ENCODE data around the gene TMEM214. TPM values are rescaled to one million over a fixed set of nuclear protein-coding genes. Genes with fewer than 3 reads are reported as not detected.

The TMEM214 gene
- total and polyA plus RNA-seq, 2 donors from 2014 or later, result 50.5 to 74.8 TPM

- Histone ChIP-seq H3K9ac (ENCODE audit: low read length in 3 of 3) (no peak overlapping the region), H3K4me1 (ENCODE audit: control insufficient read depth in 2 of 3, insufficient read depth in 2 of 3, low read depth in 1 of 3, low read length in 3 of 3) (no peaks in the 10 kb centered on the region), H3K4me3 (ENCODE audit: low read length in 3 of 3) (no peak overlapping the region), H3K9me3 (ENCODE audit: control insufficient read depth in 2 of 3, insufficient read depth in 1 of 3, low read length in 3 of 3) (no peaks in the 10 kb centered on the region), H3K27me3 (ENCODE audit: control insufficient read depth, insufficient read depth, low read length) (no peaks in the 10 kb centered on the region), H3K27ac (ENCODE audit: low read depth in 2 of 2, low read length in 2 of 2) (no peak overlapping the region), H3K36me3 (ENCODE audit: control insufficient read depth in 2 of 3, insufficient read depth in 3 of 3, low read length in 3 of 3) (peaks cover 3 to 34% (median 14%) of the 10 kb centered on the region in 3 donors)
- FAIRE-seq (no peak), DNase-seq (no peak)
- intact Hi-C loops (cut with DNase I), result no loop called here
- TF ChIP-seq, protein P1, sequence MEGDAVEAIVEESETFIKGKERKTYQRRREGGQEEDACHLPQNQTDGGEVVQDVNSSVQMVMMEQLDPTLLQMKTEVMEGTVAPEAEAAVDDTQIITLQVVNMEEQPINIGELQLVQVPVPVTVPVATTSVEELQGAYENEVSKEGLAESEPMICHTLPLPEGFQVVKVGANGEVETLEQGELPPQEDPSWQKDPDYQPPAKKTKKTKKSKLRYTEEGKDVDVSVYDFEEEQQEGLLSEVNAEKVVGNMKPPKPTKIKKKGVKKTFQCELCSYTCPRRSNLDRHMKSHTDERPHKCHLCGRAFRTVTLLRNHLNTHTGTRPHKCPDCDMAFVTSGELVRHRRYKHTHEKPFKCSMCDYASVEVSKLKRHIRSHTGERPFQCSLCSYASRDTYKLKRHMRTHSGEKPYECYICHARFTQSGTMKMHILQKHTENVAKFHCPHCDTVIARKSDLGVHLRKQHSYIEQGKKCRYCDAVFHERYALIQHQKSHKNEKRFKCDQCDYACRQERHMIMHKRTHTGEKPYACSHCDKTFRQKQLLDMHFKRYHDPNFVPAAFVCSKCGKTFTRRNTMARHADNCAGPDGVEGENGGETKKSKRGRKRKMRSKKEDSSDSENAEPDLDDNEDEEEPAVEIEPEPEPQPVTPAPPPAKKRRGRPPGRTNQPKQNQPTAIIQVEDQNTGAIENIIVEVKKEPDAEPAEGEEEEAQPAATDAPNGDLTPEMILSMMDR (IDR thresholded peaks at IDR 0.05; ENCODE audit: borderline replicate concordance, extremely low read depth, insufficient read depth), result no peak
These were observed 25.4 kb downstream of the TMEM214 start for GRCh38 chr2:27058210-27058609.

DNA sequence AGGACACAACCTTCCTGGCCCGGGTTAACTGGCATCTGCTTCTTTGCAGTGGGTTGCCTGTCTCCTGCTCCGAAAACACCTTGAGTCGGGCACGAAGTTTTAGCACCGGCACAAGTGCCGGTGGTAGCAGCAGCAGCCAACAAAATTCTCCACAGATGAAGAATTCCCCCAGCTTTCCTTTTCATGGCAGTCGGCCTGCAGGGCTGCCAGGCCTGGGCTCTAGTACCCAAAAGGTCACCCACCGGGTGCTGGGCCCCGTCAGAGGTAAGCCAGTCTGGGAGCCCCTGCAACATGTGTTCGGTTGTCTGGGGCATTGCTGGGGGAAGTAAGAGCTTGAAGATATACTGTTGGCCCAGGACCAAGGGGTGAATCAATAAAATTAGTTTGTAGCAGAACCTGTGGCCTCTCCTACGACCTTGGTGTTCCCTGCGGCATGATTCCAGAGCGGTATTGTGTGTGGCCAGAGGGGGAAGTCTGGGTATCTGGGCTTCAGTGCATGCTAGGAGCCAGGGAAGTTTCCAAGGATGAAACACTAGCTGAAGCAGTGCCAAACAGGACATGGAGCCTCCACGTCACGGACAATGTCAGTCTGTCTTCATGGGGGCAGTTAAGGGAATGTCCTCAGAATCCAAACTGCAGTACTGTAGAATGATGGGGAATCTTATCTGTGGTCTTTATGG is 26.5 kb downstream of the TMEM214 start:
- TF ChIP-seq, protein P1 (IDR thresholded peaks at IDR 0.05; ENCODE audit: borderline replicate concordance, extremely low read depth, insufficient read depth), result no peak
- no peak overlapping the region for H3K27ac ChIP-seq (ENCODE audit: low read depth in 2 of 2, low read length in 2 of 2)
- intact Hi-C loops (cut with DNase I), result no loop called here
- DNase-seq, result no peak
- H3K4me3 ChIP-seq (ENCODE audit: low read length in 3 of 3), result no peak overlapping the region
- no peak overlapping the region for H3K9ac ChIP-seq (ENCODE audit: low read length in 3 of 3)
- no peaks in the 10 kb centered on the region for H3K27me3 ChIP-seq (ENCODE audit: control insufficient read depth, insufficient read depth, low read length)
- H3K36me3 ChIP-seq (ENCODE audit: control insufficient read depth in 2 of 3, insufficient read depth in 3 of 3, low read length in 3 of 3), result peaks cover 3 to 26% (median 14%) of the 10 kb centered on the region in 3 donors
- no peaks in the 10 kb centered on the region for H3K4me1 ChIP-seq (ENCODE audit: control insufficient read depth in 2 of 3, insufficient read depth in 2 of 3, low read depth in 1 of 3, low read length in 3 of 3)
- FAIRE-seq, result no peak
- H3K9me3 ChIP-seq (ENCODE audit: control insufficient read depth in 2 of 3, insufficient read depth in 1 of 3, low read length in 3 of 3), result no peaks in the 10 kb centered on the region

GRCh38 chr2:27060323-27060722 is 27.6 kb downstream of the TMEM214 start:
- FAIRE-seq, result no peak
- TF ChIP-seq, protein P1 (IDR thresholded peaks at IDR 0.05; ENCODE audit: borderline replicate concordance, extremely low read depth, insufficient read depth), result no peak

More at GRCh38 chr2:27060323-27060722, 27.6 kb downstream of the TMEM214 start:
- Histone ChIP-seq H3K27ac (ENCODE audit: low read depth in 2 of 2, low read length in 2 of 2) (no peak overlapping the region), H3K4me1 (ENCODE audit: control insufficient read depth in 2 of 3, insufficient read depth in 2 of 3, low read depth in 1 of 3, low read length in 3 of 3) (no peaks in the 10 kb centered on the region), H3K36me3 (ENCODE audit: control insufficient read depth in 2 of 3, insufficient read depth in 3 of 3, low read length in 3 of 3) (peaks cover 3 to 17% (median 8%) of the 10 kb centered on the region in 3 donors), H3K27me3 (ENCODE audit: control insufficient read depth, insufficient read depth, low read length) (no peaks in the 10 kb centered on the region), H3K4me3 (ENCODE audit: low read length in 3 of 3) (no peak overlapping the region), H3K9me3 (ENCODE audit: control insufficient read depth in 2 of 3, insufficient read depth in 1 of 3, low read length in 3 of 3) (no peaks in the 10 kb centered on the region), H3K9ac (ENCODE audit: low read length in 3 of 3) (no peak overlapping the region)
- no peak for DNase-seq
- intact Hi-C loops (cut with DNase I), result no loop called here
